ENCODE data around the gene MACC1. TPM values are rescaled to one million over a fixed set of nuclear protein-coding genes. Genes with fewer than 3 reads are reported as not detected.

The MACC1 gene
- total and polyA plus RNA-seq, 9 of the 15 experiments (the other 6 are each of a cell fraction or from before 2014, with no cell fraction given) = 5.9 to 30.2 (median 10.4) TPM

GRCh38 chr7:20194343-20194995 lies 22.7 kb downstream of the MACC1 start:
- no TSS peak for BruUV-seq (replicated peaks)
- TF ChIP-seq ZNF431 (CRISPR knock-in tag; IDR thresholded peaks at IDR 0.05) (no peak), ZNF197 (CRISPR knock-in tag; IDR thresholded peaks at IDR 0.05; ENCODE audit: low read depth) (no peak), ZNF124 (CRISPR knock-in tag; IDR thresholded peaks at IDR 0.05) (no peak), PCBP1 (IDR thresholded peaks at IDR 0.05; ENCODE audit: low read depth, low read length, poor library complexity, severe bottlenecking) (no peak), ZNF354B (CRISPR knock-in tag; IDR thresholded peaks at IDR 0.05) (no peak), PHB (CRISPR knock-in tag; IDR thresholded peaks at IDR 0.05) (no peak), ZC3H4 (CRISPR knock-in tag; IDR thresholded peaks at IDR 0.05; ENCODE audit: borderline replicate concordance) (no peak), ZNF668 (CRISPR knock-in tag; IDR thresholded peaks at IDR 0.05) (no peak), SREBF2 (CRISPR knock-in tag; IDR thresholded peaks at IDR 0.05) (no peak), ZBTB8A (IDR thresholded peaks at IDR 0.05; ENCODE audit: partially characterized antibody) (no peak)
- TF ChIP-seq, protein P1, sequence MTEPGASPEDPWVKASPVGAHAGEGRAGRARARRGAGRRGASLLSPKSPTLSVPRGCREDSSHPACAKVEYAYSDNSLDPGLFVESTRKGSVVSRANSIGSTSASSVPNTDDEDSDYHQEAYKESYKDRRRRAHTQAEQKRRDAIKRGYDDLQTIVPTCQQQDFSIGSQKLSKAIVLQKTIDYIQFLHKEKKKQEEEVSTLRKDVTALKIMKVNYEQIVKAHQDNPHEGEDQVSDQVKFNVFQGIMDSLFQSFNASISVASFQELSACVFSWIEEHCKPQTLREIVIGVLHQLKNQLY (CRISPR knock-in tag; conservative IDR thresholded peaks at IDR 0.05) = no peak
- TF ChIP-seq, protein P2, sequence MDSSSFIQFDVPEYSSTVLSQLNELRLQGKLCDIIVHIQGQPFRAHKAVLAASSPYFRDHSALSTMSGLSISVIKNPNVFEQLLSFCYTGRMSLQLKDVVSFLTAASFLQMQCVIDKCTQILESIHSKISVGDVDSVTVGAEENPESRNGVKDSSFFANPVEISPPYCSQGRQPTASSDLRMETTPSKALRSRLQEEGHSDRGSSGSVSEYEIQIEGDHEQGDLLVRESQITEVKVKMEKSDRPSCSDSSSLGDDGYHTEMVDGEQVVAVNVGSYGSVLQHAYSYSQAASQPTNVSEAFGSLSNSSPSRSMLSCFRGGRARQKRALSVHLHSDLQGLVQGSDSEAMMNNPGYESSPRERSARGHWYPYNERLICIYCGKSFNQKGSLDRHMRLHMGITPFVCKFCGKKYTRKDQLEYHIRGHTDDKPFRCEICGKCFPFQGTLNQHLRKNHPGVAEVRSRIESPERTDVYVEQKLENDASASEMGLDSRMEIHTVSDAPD (CRISPR knock-in tag; IDR thresholded peaks at IDR 0.05) = no peak

More at GRCh38 chr7:20194343-20194995, 22.7 kb downstream of the MACC1 start:
- 66% methylated on average over 4 of the region's 4 CpGs for WGBS (ENCODE audit: insufficient coverage, low coverage, missing lambda C conversion rate)
- intact Hi-C loops (cut with micrococcal nuclease) (no loop called here), in situ Hi-C loops (cut with MboI) (no loop called here)
- Histone ChIP-seq H4K20me1 (replicated peaks; ENCODE audit: control insufficient read depth, insufficient read depth, low read length) (no peaks in the 10 kb centered on the region), H3K4me2 (ENCODE audit: insufficient read depth, low read length) (no peak overlapping the region), H3K79me2 (ENCODE audit: control insufficient read depth, insufficient read depth, low read length) (peaks cover 28% of the 10 kb centered on the region), H3K36me3 (ENCODE audit: control insufficient read depth, insufficient read depth, low read length) (peaks cover 16% of the 10 kb centered on the region), H3K4me3 (no peak overlapping the region), H3K9me1 (ENCODE audit: control insufficient read depth, insufficient read depth, low read length) (no peaks in the 10 kb centered on the region), H3K9me3 (replicated peaks; ENCODE audit: control insufficient read depth, insufficient read depth, low read depth, low read length) (no peaks in the 10 kb centered on the region), H2AFZ (ENCODE audit: low read depth, low read length) (no peak overlapping the region), H3K4me1 (replicated peaks in 1 of 2; ENCODE audit: control insufficient read depth in 2 of 2, insufficient read depth in 2 of 2, low read length in 2 of 2) (peaks cover 3 to 17% of the 10 kb centered on the region in 2 experiments; a peak in 3 of 5 replicates), H3K9ac (ENCODE audit: insufficient read depth in 1 of 2, low read depth in 2 of 2, low read length in 2 of 2) (no peak overlapping the region), H3K27ac (ENCODE audit: extremely low read depth, low read depth, low read length) (no peak overlapping the region), H3K27me3 (ENCODE audit: control insufficient read depth in 2 of 2, insufficient read depth in 2 of 2, low read length in 2 of 2) (no peaks in the 10 kb centered on the region)
- no peak for FAIRE-seq
- no peak for DNase-seq (ENCODE audit: extremely low read depth in 1 of 4, low spot score in 3 of 4)
- CTCF ChIA-PET (ENCODE audit: low intra/inter-chr PET ratio) = no interaction called here
- ATAC-seq = no peak
- POLR2A ChIA-PET = interaction anchor here (1.1 to 1.7 kb wide), 3 partner anchors 9 to 25 kb away, joined by 3 to 5 read pairs (median 4); partner anchors contain the start of gene MACC1
